Measurements from ENCODE around the gene GRID1.

The GRID1 gene

DNA sequence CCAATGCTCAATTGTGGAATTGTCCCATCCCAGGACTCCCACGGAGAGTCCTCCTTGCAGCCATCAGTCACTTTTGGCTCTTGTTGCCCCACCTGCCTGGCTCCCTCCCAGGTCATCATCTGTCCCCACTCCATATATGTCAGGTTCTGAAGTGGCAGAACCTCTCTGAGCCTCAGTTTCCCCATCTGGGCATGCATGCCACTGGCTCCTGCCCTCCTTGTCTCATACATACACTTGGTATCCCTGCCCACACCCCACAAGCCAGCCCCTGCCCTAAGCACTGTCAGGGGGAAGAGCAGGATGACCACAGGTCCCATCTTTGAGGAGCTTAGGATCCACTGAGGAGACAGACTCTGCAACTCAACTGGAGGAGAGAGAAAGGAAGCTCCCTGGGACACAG is 156.9 kb downstream of the GRID1 start:
- TF ChIP-seq, protein P1, sequence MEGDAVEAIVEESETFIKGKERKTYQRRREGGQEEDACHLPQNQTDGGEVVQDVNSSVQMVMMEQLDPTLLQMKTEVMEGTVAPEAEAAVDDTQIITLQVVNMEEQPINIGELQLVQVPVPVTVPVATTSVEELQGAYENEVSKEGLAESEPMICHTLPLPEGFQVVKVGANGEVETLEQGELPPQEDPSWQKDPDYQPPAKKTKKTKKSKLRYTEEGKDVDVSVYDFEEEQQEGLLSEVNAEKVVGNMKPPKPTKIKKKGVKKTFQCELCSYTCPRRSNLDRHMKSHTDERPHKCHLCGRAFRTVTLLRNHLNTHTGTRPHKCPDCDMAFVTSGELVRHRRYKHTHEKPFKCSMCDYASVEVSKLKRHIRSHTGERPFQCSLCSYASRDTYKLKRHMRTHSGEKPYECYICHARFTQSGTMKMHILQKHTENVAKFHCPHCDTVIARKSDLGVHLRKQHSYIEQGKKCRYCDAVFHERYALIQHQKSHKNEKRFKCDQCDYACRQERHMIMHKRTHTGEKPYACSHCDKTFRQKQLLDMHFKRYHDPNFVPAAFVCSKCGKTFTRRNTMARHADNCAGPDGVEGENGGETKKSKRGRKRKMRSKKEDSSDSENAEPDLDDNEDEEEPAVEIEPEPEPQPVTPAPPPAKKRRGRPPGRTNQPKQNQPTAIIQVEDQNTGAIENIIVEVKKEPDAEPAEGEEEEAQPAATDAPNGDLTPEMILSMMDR (IDR thresholded peaks at IDR 0.05; ENCODE audit: unreplicated experiment in 3 of 3): no peak
- no peaks in the 10 kb centered on the region for H3K4me1 Mint-ChIP-seq

DNA sequence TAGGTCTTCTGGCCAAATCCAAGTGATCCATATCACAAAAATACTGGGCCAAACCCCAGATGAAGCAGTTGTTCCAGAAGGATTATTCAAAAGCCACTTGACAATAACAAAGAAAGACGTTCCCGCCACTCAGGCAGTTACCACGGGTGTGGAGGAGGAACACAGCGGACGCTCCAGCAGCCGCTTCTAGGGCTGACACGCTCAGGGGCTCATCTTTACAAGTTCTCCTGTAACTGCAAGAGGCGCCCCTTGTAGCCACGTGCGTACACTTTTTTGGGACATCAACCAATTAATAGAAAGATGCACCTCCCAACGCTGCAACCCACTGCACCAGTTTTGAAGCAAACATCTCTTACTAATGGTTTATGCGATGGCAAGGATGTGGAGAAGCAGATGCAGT is 159.4 kb downstream of the GRID1 start:
- Mint-ChIP-seq H3K27ac (no peak overlapping the region), H3K4me3 (no peak overlapping the region), H3K36me3 (ENCODE audit: low read depth) (no peaks in the 10 kb centered on the region), H3K9me3 (no peaks in the 10 kb centered on the region), H3K27me3 (ENCODE audit: low read depth) (peaks cover 13% of the 10 kb centered on the region), H3K4me1 (no peaks in the 10 kb centered on the region)
- TF ChIP-seq, protein P1 (IDR thresholded peaks at IDR 0.05; ENCODE audit: unreplicated experiment in 3 of 3): no peak

More for the DNA sequence above, 156.9 kb downstream of the GRID1 start:
- no peak overlapping the region for H3K27ac Mint-ChIP-seq
- no peaks in the 10 kb centered on the region for H3K36me3 Mint-ChIP-seq (ENCODE audit: low read depth)
- H3K27me3 Mint-ChIP-seq (ENCODE audit: low read depth): peaks cover 12% of the 10 kb centered on the region
- no peak overlapping the region for H3K4me3 Mint-ChIP-seq
- H3K9me3 Mint-ChIP-seq: no peaks in the 10 kb centered on the region

DNA sequence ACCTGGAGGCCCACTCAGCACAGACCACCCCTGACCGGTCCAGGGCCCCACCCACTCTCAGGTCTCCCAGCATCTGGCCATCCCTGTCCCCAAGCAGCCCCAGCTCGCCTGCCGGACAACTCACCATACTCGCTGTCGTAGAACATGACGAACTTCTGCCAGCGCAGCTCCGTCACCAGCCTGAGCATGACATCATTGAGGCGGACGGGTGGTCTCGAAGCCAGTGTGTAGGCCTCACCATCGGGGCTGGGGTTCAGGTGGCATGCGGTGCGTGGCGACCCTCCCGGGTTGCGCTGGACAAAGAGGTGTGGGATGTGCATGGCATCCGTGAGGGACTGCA is 160.4 kb downstream of the GRID1 start:
- H3K27me3 Mint-ChIP-seq (ENCODE audit: low read depth): peaks cover 13% of the 10 kb centered on the region
- no peak overlapping the region for H3K27ac Mint-ChIP-seq
- H3K4me3 Mint-ChIP-seq: no peak overlapping the region
- TF ChIP-seq, protein P1 (IDR thresholded peaks at IDR 0.05; ENCODE audit: unreplicated experiment in 3 of 3): no peak
- no peaks in the 10 kb centered on the region for H3K4me1 Mint-ChIP-seq
- no peaks in the 10 kb centered on the region for H3K36me3 Mint-ChIP-seq (ENCODE audit: low read depth)
- H3K9me3 Mint-ChIP-seq: no peaks in the 10 kb centered on the region

DNA sequence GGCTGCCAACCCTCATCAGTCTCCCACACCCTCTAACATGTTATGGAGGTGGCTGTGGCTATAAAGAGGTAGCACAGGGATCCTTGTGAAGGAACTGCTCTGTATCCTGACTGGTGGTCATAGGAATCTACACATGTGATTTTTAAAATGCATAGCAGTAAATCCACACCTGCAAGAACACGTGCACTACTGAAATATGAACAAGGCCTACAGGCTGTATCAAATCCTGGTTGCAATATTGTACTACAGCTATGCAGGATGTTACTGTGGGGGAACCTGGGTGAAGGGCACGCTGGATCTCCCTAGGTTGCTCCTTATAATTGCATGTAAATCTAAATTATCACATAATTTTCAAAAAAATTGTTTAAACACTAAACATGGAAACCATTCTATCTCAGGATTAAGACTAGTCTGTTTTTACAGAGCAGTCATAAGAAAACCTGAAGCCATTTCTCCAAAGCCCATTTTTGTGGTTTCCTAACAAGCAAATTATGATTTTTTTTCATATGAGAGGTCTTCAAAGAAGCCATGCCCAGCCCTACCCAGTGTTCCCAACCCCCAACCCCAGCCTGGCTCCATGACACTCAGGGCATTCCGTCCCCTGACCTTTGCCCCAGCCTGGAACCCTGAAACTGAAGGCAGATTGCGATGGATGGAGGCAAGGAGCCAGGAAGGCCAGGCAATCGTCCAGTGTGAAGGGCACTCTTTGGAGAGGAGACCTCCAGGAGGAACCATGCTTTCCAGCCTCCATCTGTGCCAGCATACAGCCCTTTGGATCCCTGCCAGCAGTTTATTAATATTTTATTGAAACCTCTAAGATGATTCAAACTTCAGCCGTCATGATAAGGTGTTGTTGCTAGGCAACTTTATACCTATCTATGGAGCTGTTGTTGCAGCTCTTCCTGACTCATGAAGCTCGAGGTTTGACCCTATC is 161.0 kb downstream of the GRID1 start:
- Mint-ChIP-seq H3K27me3 (ENCODE audit: low read depth) (peaks cover 13% of the 10 kb centered on the region), H3K4me1 (no peaks in the 10 kb centered on the region), H3K27ac (no peak overlapping the region), H3K36me3 (ENCODE audit: low read depth) (no peaks in the 10 kb centered on the region), H3K9me3 (no peaks in the 10 kb centered on the region), H3K4me3 (no peak overlapping the region)
- TF ChIP-seq, protein P1 (IDR thresholded peaks at IDR 0.05; ENCODE audit: unreplicated experiment in 3 of 3): no peak

DNA sequence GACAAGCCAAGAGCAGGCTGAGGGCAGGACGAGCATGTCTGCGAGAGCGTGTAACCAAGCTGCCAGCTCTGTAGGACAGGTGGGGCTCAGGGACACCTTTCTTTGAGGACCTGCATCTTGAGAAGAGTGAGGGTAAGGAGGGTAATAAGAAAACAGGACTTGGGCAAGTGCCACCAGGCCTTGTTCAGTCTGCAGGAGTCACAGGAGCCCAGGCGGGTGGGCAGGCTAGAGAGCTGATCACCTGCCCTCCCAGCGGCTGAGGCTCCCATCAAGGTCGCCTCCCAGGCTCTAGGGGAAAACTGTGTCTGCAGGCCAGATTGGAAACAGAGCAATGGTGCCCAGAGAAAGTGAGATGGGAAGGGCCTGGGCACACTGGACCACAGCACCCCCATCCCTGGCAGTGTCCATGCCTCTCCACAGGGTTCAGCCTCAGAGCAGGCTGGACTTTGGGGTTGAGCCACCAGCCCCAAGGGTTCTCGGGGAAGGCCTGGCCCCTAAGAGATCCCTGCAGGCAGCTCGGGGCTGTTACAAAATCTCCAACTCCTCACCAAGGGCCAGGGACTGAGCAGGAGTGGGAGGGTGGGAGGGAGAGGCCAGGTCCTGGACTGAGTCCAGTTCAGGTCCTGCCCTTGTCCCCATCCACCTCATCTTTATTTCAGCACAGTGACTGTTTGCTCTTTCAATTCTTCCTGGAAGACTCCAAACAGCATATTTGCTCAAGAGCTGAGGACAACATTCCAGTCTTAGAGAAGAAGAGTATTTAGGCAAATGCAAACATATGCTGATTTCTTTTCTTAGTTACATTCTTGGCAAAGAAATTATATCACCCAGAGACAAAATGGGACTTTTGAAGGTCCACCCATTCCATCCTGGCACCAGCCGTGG is 161.9 kb downstream of the GRID1 start:
- peaks cover 6% of the 10 kb centered on the region for H3K9me3 Mint-ChIP-seq
- H3K4me3 Mint-ChIP-seq: no peak overlapping the region
- TF ChIP-seq, protein P1 (IDR thresholded peaks at IDR 0.05; ENCODE audit: unreplicated experiment in 3 of 3): no peak
- H3K36me3 Mint-ChIP-seq (ENCODE audit: low read depth): no peaks in the 10 kb centered on the region
- no peak overlapping the region for H3K27ac Mint-ChIP-seq
- no peaks in the 10 kb centered on the region for H3K4me1 Mint-ChIP-seq
- peaks cover 13% of the 10 kb centered on the region for H3K27me3 Mint-ChIP-seq (ENCODE audit: low read depth)

Measured in nephron (organoid).